GM18951 (cell line): Measurements from ENCODE around the gene NR1D1.

Experiments used
- POLR2A ChIP-seq: IDR thresholded peaks from 4 replicates; pipeline ENCODE4 v1.6.1; 2011; ENCODE audit warnings: mild to moderate bottlenecking; ENCODE audit not compliant: insufficient read length, insufficient read depth; ENCODE audit errors: extremely low read depth
- in situ Hi-C: fragments of 300-500 bp; cut with MboI; formaldehyde crosslinking; loops from one replicate; pipeline ENCODE4 v1.12.0; 2022; ENCODE audit warnings: low sequenced_read_pairs, mixed read lengths, inconsistent platforms; ENCODE audit not compliant: unreplicated experiment

NR1D1 gene

GRCh38 chr17:40064971-40065768 is 35.2 kb downstream of the NR1D1 start:
- in situ Hi-C loops = no loop called here
- TF ChIP-seq POLR2A = no peak

- in situ Hi-C loops = no loop called here
- TF ChIP-seq POLR2A = no peak
These were observed 36.4 kb downstream of the NR1D1 start for GRCh38 chr17:40063901-40064531.

- peak; percentile 4 for TF ChIP-seq POLR2A
- in situ Hi-C loops = no loop called here
These were observed 37.1 kb downstream of the NR1D1 start for GRCh38 chr17:40063187-40063771.

GRCh38 chr17:40062329-40063186 is 37.8 kb downstream of the NR1D1 start, which contains the start of gene THRA:
TSS of gene THRA (plus strand) at chr17:40062965. CDS start at chr17:40074489, 11,524 bp downstream.
- in situ Hi-C loops = no loop called here
- peak; percentile 25 for TF ChIP-seq POLR2A

- in situ Hi-C loops = no loop called here
- no peak for TF ChIP-seq POLR2A
These were observed 38.8 kb downstream of the NR1D1 start for GRCh38 chr17:40061609-40062038.

- TF ChIP-seq POLR2A = no peak
- in situ Hi-C loops = no loop called here
These were observed 39.3 kb downstream of the NR1D1 start for GRCh38 chr17:40060887-40061608.

GRCh38 chr17:40059729-40060475 is 40.5 kb downstream of the NR1D1 start:
- in situ Hi-C loops = no loop called here
- no peak for TF ChIP-seq POLR2A

GRCh38 chr17:40058865-40059264 is 41.5 kb downstream of the NR1D1 start:
- TF ChIP-seq POLR2A = no peak
- in situ Hi-C loops = no loop called here

- in situ Hi-C loops = no loop called here
- TF ChIP-seq POLR2A = no peak
These were observed 42.1 kb downstream of the NR1D1 start for GRCh38 chr17:40058186-40058784.

GRCh38 chr17:40056379-40057015 is 43.9 kb downstream of the NR1D1 start:
- in situ Hi-C loops = no loop called here
- TF ChIP-seq POLR2A = no peak
